SIG-M5 treated with dmso at 0.1 percent for 504 hours (cell line): ENCODE measurements around the gene PIK3R4.

Experiments
- DNase-seq: peaks from one replicate; lab custom pipeline; 2025; ENCODE audit not compliant: unreplicated experiment; lab: John Stamatoyannopoulos, UW

Gene PIK3R4

GRCh38 chr3:130746246-130747039 lies at the start of gene PIK3R4:
Gene PIK3R4, minus strand, starts transcription at chr3:130746829. Its CDS starts 1,611 bp downstream, at chr3:130745218.
- DNase-seq: peak; percentile 99

GRCh38 chr3:130795396-130795795 lies 48.8 kb upstream of the PIK3R4 start:
- no peak for DNase-seq

GRCh38 chr3:130792246-130792645 lies 45.6 kb upstream of the PIK3R4 start:
- DNase-seq: no peak

GRCh38 chr3:130789782-130790322 lies 43.2 kb upstream of the PIK3R4 start:
- no peak for DNase-seq

- no peak for DNase-seq
Observed at GRCh38 chr3:130787422-130788068, 40.9 kb upstream of the PIK3R4 start.

GRCh38 chr3:130786306-130786705 lies 39.7 kb upstream of the PIK3R4 start:
- no peak for DNase-seq

- DNase-seq: no peak
Observed at GRCh38 chr3:130783629-130784028, 37.0 kb upstream of the PIK3R4 start.

GRCh38 chr3:130779486-130779885 lies 32.9 kb upstream of the PIK3R4 start:
- no peak for DNase-seq

GRCh38 chr3:130779031-130779430 lies 32.4 kb upstream of the PIK3R4 start:
- DNase-seq: no peak

- no peak for DNase-seq
Observed at GRCh38 chr3:130773366-130773765, 26.7 kb upstream of the PIK3R4 start.

GRCh38 chr3:130772129-130772528 lies 25.5 kb upstream of the PIK3R4 start:
- no peak for DNase-seq

GRCh38 chr3:130770644-130771043 lies 24.0 kb upstream of the PIK3R4 start:
- no peak for DNase-seq

- no peak for DNase-seq
Observed at GRCh38 chr3:130761730-130762311, 15.2 kb upstream of the PIK3R4 start.

GRCh38 chr3:130760922-130761321 lies 14.3 kb upstream of the PIK3R4 start:
- no peak for DNase-seq

- peak; percentile 79 for DNase-seq
Observed at GRCh38 chr3:130759692-130760338, 13.2 kb upstream of the PIK3R4 start.

- DNase-seq: no peak
Observed at GRCh38 chr3:130758624-130759369, 12.2 kb upstream of the PIK3R4 start.

- DNase-seq: no peak
Observed at GRCh38 chr3:130757611-130758150, 11.1 kb upstream of the PIK3R4 start.

- peak; percentile 41 for DNase-seq
Observed at GRCh38 chr3:130755666-130756065, 9.0 kb upstream of the PIK3R4 start.

- no peak for DNase-seq
Observed at GRCh38 chr3:130748981-130749380, 2.4 kb upstream of the PIK3R4 start.

GRCh38 chr3:130748467-130748861 lies 1.8 kb upstream of the PIK3R4 start:
- DNase-seq: no peak
